SU-DHL-6 (cell line): ENCODE measurements around the gene MAP2K3.

Experiments
- H2AFZ ChIP-seq: fragments of 200-600 bp; sonication (generic); 2 replicates; pipeline ENCODE4 v1.6.1; 2014; ENCODE audit warnings: low read depth, mild to moderate bottlenecking, moderate library complexity, mixed read lengths, antibody characterized with exemption, low read length; ENCODE audit not compliant: severe bottlenecking
- H3F3A ChIP-seq: fragments of 200-600 bp; shearing (Covaris generic); 2 replicates; pipeline ENCODE4 v1.6.0; 2016; ENCODE audit warnings: antibody characterized with exemption, mild to moderate bottlenecking; ENCODE audit not compliant: insufficient read depth
- H3K27ac ChIP-seq: fragments of 200-600 bp; sonication (generic); 2 replicates; pipeline ENCODE4 v1.5.1; 2016; ENCODE audit warnings: low read depth, mild to moderate bottlenecking, low read length, moderate library complexity, mixed read lengths
- H3K27me3 ChIP-seq: fragments of 200-600 bp; sonication (generic), shearing (Covaris generic); 2 replicates; pipeline ENCODE4 v1.6.0; 2014; ENCODE audit warnings: mild to moderate bottlenecking, low read length
- H3K36me3 ChIP-seq: fragments of 200-600 bp; sonication (generic); 2 replicates; pipeline ENCODE4 v1.6.1; 2014; ENCODE audit warnings: mild to moderate bottlenecking, low read length, mixed read lengths
- H3K4me2 ChIP-seq: fragments of 300-600, 200-600 bp; shearing (Covaris generic), sonication (generic); 2 replicates; pipeline ENCODE4 v1.6.0; 2014; ENCODE audit warnings: low read length, low read depth, mild to moderate bottlenecking; ENCODE audit not compliant: poor library complexity, severe bottlenecking
- H3K4me3 ChIP-seq: fragments of 200-600 bp; sonication (generic); 2 replicates; pipeline ENCODE4 v1.5.1; 2014; ENCODE audit warnings: antibody characterized with exemption, low read length, mild to moderate bottlenecking, mixed read lengths; ENCODE audit not compliant: insufficient read depth, poor library complexity, severe bottlenecking
- H3K79me2 ChIP-seq: fragments of 200-600 bp; sonication (generic); 2 replicates; pipeline ENCODE4 v1.6.1; 2014; ENCODE audit warnings: mild to moderate bottlenecking, low read length, moderate library complexity; ENCODE audit not compliant: insufficient read depth
- H3K9ac ChIP-seq: fragments of 200-600 bp; sonication (generic); 2 replicates; pipeline ENCODE4 v1.7.0; 2014; ENCODE audit warnings: mild to moderate bottlenecking, low read length
- H3K9me2 ChIP-seq: fragments of 200-600 bp; sonication (generic); replicated peaks from 2 replicates; pipeline ENCODE4 v1.6.1; 2014; ENCODE audit warnings: low read length; ENCODE audit not compliant: insufficient read depth
- H3K9me3 ChIP-seq: fragments of 200-600 bp; sonication (generic); 2 replicates; pipeline ENCODE4 v1.6.1; 2014; ENCODE audit warnings: low read length, mixed read lengths; ENCODE audit not compliant: insufficient read depth
- H4K20me1 ChIP-seq: fragments of 200-600 bp; sonication (generic); 2 replicates; pipeline ENCODE4 v1.6.1; 2014; ENCODE audit warnings: low read depth, mild to moderate bottlenecking, antibody characterized with exemption, low read length, moderate library complexity, mixed read lengths
- CTCF ChIP-seq: fragments of 200-600 bp; sonication (generic); IDR thresholded peaks from one replicate; pipeline ENCODE4 v1.5.1; 2017; ENCODE audit warnings: antibody characterized with exemption, mild to moderate bottlenecking, low read length, moderate library complexity; ENCODE audit not compliant: insufficient read depth, poor library complexity, severe bottlenecking
- EZH2phosphoT487 ChIP-seq: fragments of 200-600 bp; sonication (generic), shearing (Covaris generic); conservative IDR thresholded peaks from 2 replicates; pipeline ENCODE4 v1.6.1; 2018; ENCODE audit warnings: mild to moderate bottlenecking, antibody characterized with exemption, low read length, moderate library complexity, mixed read lengths

Gene MAP2K3

GRCh38 chr17:21271454-21272183 lies 12.9 kb upstream of the MAP2K3 start:
- Histone ChIP-seq H3K36me3 (no peaks in the 10 kb centered on the region), H3K27me3 (no peaks in the 10 kb centered on the region), H3K4me3 (no peak overlapping the region), H3K79me2 (no peaks in the 10 kb centered on the region), H3K9ac (no peak overlapping the region), H3K27ac (no peak overlapping the region), H3F3A (no peaks in the 10 kb centered on the region), H2AFZ (no peak overlapping the region), H3K9me2 (no peaks in the 10 kb centered on the region), H4K20me1 (no peaks in the 10 kb centered on the region), H3K9me3 (no peaks in the 10 kb centered on the region), H3K4me2 (no peak overlapping the region)
- TF ChIP-seq CTCF (no peak), EZH2phosphoT487 (no peak)

- no peak overlapping the region for H3K9ac ChIP-seq
- no peaks in the 10 kb centered on the region for H4K20me1 ChIP-seq
- no peak for TF ChIP-seq CTCF
- TF ChIP-seq EZH2phosphoT487 = no peak
- no peak overlapping the region for H3K4me2 ChIP-seq
- H3K27ac ChIP-seq = no peak overlapping the region
- H3K79me2 ChIP-seq = no peaks in the 10 kb centered on the region
- H3K27me3 ChIP-seq = no peaks in the 10 kb centered on the region
- no peak overlapping the region for H3K4me3 ChIP-seq
- no peak overlapping the region for H2AFZ ChIP-seq
- H3K9me3 ChIP-seq = no peaks in the 10 kb centered on the region
- H3F3A ChIP-seq = no peaks in the 10 kb centered on the region
- no peaks in the 10 kb centered on the region for H3K9me2 ChIP-seq
- no peaks in the 10 kb centered on the region for H3K36me3 ChIP-seq
Observed at GRCh38 chr17:21272250-21272649, 12.3 kb upstream of the MAP2K3 start.

- no peak overlapping the region for H2AFZ ChIP-seq
- no peaks in the 10 kb centered on the region for H3K9me3 ChIP-seq
- no peaks in the 10 kb centered on the region for H3K9me2 ChIP-seq
- no peak for TF ChIP-seq CTCF
- TF ChIP-seq EZH2phosphoT487 = no peak
- no peak overlapping the region for H3K4me3 ChIP-seq
- H3K36me3 ChIP-seq = no peaks in the 10 kb centered on the region
- no peak overlapping the region for H3K9ac ChIP-seq
- no peaks in the 10 kb centered on the region for H3F3A ChIP-seq
- no peak overlapping the region for H3K4me2 ChIP-seq
- no peak overlapping the region for H3K27ac ChIP-seq
- no peaks in the 10 kb centered on the region for H4K20me1 ChIP-seq
- no peaks in the 10 kb centered on the region for H3K79me2 ChIP-seq
- H3K27me3 ChIP-seq = no peaks in the 10 kb centered on the region
Observed at GRCh38 chr17:21272881-21273792, 11.4 kb upstream of the MAP2K3 start.
